ENCODE measurements around the gene HIPK2. TPM values are rescaled to one million over a fixed set of nuclear protein-coding genes. Genes with fewer than 3 reads are reported as not detected.
"Not testable (repeated sequence)": the region's sequence is repeated elsewhere in the genome, so short reads cannot be mapped to it uniquely, and the experiment has no call there.

HIPK2 gene
- total RNA-seq, 1 experiment from 2014 or later: 2.0 TPM

DNA sequence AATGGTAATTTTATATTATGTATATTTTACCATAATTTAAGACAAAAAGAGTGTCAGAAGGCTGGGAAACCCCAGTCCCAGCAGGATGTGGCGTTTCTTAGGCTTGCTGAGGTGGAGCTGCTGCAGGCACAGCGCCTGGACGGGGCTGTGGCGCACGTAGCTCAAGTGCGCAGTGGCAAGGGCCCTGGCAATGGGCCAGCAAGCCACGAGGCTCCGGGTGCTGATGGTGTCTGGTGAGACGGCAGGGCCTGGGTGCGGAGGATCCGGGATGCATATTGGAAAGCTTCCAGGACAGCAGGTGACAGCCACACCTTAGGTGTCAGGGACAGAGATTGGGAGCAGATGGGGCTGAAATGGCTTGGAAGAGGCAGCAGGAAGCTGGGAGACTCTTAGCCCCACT lies 217.1 kb downstream of the HIPK2 start:
- no peaks in the 10 kb centered on the region for H3K36me3 ChIP-seq
- H3K4me3 ChIP-seq: no peak overlapping the region
- no peaks in the 10 kb centered on the region for H3K27me3 ChIP-seq
- no peaks in the 10 kb centered on the region for H3K9me3 ChIP-seq
- DNase-seq: no peak

GRCh38 chr7:139560199-139560598 lies 217.6 kb downstream of the HIPK2 start:
- Histone ChIP-seq H3K9me3 (no peaks in the 10 kb centered on the region), H3K27me3 (no peaks in the 10 kb centered on the region), H3K36me3 (no peaks in the 10 kb centered on the region), H3K4me3 (no peak overlapping the region)
- DNase-seq: no peak

GRCh38 chr7:139559364-139560105 lies 218.3 kb downstream of the HIPK2 start:
- no peak overlapping the region for H3K4me3 ChIP-seq
- H3K27me3 ChIP-seq: no peaks in the 10 kb centered on the region
- no peaks in the 10 kb centered on the region for H3K9me3 ChIP-seq
- DNase-seq: no peak
- no peaks in the 10 kb centered on the region for H3K36me3 ChIP-seq

DNA sequence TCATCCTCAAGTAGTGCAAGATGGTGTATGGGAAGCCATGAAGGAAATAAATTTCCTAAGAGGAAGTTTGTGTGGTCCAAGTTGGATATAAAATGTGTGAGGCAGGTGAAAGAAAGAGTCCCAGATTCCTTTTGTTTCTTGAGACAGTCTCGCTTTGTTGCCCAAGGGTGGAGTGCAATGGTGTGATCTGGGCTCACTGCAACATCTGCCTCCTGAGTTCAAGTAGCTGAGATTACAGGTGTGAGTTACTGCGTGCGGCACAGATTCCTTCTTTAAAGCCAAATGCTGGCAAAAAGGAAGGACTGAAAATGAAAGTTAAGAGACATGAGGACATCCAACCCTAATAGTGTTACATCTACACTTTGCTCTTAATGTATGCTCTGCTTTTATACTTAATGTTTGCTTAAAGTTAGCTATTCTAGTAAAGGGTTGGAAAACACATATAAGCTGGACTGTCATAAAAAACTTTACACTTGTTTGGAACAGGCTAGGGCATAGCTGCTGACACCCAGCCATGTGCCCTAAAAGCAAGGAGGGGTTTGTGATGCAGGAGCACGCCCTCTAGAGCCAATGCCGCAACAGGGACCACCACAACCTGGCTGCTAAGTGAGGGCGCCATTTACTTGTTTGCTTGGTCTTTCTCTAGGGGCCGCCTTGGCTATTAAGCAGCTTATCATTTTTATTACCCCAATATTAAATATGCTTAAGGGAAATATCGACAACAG lies 219.8 kb downstream of the HIPK2 start:
- Histone ChIP-seq H3K36me3 (no peaks in the 10 kb centered on the region), H3K4me3 (no peak overlapping the region), H3K9me3 (no peaks in the 10 kb centered on the region), H3K27me3 (no peaks in the 10 kb centered on the region)
- DNase-seq: no peak

DNA sequence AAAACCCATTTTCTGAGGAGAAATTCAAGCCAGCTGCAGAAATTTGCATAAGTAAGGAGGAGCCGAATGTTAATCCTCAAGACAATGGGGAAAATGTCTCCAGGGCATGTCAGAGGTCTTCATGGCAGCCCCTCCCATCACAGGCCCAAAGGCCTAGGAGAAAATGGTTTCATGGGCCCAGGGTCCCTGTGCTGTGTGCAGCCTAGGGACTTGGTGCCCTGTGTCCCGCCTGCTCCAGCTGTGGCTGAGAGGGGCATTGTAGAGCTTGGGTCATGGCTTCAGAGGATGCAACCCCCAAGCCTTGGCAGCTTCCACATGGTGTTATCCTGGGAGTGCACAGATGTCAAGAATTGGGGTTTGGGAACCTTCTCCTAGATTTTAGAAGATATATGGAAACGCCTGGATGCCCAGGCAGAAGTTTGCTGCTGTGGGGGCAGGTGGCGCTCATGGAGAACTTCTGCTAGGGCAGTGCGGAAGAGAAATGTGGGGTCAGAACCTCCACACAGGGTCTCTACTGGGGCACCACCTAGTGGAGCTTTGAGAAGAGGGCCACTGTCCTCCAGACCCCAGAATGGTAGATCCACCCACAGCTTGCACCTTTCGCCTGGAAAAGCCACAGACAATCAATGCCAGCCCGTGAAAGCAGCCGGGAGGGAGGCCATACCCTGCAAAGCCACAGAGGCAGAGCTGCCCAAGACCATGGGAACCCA lies 223.7 kb downstream of the HIPK2 start:
- H3K4me3 ChIP-seq, H3K36me3 ChIP-seq, H3K9me3 ChIP-seq, H3K27me3 ChIP-seq, DNase-seq: not testable (repeated sequence)

DNA sequence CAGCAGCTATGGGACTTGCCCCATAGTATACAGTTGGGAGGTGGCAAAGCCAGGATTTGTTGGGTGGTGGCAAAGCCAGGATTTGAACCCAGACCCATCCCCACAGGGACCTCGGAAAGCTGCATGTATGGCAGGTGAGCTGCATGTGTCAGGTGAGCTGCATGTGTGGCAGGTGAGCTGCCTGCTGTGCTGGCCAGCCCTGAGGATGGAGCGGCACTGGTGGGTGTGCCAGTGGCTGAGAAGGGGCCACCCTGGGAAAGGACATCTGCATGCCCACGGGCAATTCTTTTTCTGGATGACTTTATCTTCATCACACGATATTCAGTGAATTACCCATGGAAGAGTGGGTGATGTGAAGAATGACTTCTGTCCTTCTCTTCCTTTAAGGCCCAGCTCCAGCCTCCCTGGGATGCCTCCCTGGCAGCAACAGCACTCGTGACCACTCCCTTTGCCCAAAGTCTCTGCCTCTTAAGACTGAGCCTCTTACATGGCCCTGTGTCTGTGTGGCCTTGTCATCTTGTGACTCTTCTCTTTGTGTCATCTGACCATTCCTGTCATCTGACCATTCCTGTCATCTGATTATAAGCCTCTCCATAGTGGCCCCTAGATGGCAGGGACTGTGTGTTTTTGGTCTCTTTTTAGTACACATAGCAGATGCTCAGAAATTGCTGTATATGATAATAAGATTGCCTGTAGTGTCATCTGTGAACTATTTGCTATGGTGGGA lies 229.3 kb downstream of the HIPK2 start:
- Histone ChIP-seq H3K36me3 (no peaks in the 10 kb centered on the region), H3K9me3 (no peaks in the 10 kb centered on the region), H3K27me3 (no peaks in the 10 kb centered on the region), H3K4me3 (no peak overlapping the region)
- no peak for DNase-seq

- no peaks in the 10 kb centered on the region for H3K27me3 ChIP-seq
- H3K36me3 ChIP-seq: no peaks in the 10 kb centered on the region
- DNase-seq: no peak
- no peak overlapping the region for H3K4me3 ChIP-seq
- no peaks in the 10 kb centered on the region for H3K9me3 ChIP-seq
Observed at GRCh38 chr7:139544645-139545044, 233.2 kb downstream of the HIPK2 start.

- H3K27me3 ChIP-seq: no peaks in the 10 kb centered on the region
- no peaks in the 10 kb centered on the region for H3K9me3 ChIP-seq
- H3K36me3 ChIP-seq: no peaks in the 10 kb centered on the region
- no peak for DNase-seq
- no peak overlapping the region for H3K4me3 ChIP-seq
Observed at GRCh38 chr7:139543801-139544603, 233.8 kb downstream of the HIPK2 start.

- no peaks in the 10 kb centered on the region for H3K27me3 ChIP-seq
- H3K4me3 ChIP-seq: no peak overlapping the region
- DNase-seq: no peak
- no peaks in the 10 kb centered on the region for H3K36me3 ChIP-seq
- no peaks in the 10 kb centered on the region for H3K9me3 ChIP-seq
Observed at GRCh38 chr7:139542308-139543151, 235.3 kb downstream of the HIPK2 start.

DNA sequence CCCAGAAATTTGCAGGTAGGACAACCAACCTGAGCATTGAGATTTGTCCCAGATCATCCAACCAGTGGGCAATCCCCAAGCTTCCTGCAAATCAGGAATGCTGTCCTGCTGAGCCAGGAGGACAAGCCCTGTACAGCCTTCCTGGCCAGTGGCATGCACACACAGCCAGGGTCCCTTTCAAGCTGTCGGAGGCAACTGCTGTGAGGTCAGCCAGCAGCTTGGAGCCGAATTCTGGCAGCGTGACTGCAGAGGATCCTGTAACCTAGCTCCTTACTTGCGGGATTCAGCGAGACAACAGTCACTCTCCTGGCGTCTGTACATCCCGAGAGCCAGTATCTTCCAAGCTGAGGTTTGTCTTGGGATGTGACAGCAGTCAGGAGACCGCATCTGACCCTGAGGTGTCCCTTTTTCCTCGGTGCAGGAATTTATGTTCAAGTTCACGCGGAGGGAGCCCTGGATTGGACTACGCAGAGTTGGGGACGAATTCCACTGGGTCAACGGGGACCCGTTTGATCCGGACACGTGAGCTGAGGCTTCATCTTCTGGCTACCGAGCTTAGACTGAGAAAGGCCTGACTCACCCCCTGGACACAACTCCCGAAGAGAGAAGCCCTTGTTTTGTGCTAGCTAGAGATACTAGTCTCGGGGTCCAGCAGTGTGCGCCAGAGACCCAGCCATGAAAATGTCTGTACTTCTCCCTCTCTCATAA lies 236.0 kb downstream of the HIPK2 start:
- peak; percentile 29 for DNase-seq
- Histone ChIP-seq H3K27me3 (no peaks in the 10 kb centered on the region), H3K36me3 (no peaks in the 10 kb centered on the region)

DNA sequence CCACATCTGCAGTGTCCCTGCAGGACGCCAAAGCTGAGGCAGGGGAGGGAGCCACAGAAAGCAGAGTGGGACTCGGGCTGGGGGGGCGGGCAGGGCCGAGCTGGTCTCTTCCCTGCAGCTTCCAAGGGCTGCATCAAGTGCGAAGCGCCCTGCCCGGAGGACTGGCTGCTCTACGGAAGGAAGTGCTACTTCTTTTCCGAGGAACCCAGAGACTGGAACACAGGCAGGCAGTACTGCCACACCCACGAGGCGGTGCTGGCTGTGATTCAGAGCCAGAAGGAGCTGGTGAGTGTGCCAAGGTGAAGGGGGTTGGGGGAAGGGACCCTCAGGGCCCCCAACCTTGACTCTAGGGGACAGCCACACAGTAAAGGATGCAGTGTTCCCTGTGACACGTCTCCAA lies 237.6 kb downstream of the HIPK2 start:
- Histone ChIP-seq H3K36me3 (no peaks in the 10 kb centered on the region), H3K9me3 (no peaks in the 10 kb centered on the region), H3K4me3 (no peak overlapping the region), H3K27me3 (no peaks in the 10 kb centered on the region)
- DNase-seq: no peak

More for the DNA sequence above, 236.0 kb downstream of the HIPK2 start:
- no peaks in the 10 kb centered on the region for H3K9me3 ChIP-seq
- no peak overlapping the region for H3K4me3 ChIP-seq

DNA sequence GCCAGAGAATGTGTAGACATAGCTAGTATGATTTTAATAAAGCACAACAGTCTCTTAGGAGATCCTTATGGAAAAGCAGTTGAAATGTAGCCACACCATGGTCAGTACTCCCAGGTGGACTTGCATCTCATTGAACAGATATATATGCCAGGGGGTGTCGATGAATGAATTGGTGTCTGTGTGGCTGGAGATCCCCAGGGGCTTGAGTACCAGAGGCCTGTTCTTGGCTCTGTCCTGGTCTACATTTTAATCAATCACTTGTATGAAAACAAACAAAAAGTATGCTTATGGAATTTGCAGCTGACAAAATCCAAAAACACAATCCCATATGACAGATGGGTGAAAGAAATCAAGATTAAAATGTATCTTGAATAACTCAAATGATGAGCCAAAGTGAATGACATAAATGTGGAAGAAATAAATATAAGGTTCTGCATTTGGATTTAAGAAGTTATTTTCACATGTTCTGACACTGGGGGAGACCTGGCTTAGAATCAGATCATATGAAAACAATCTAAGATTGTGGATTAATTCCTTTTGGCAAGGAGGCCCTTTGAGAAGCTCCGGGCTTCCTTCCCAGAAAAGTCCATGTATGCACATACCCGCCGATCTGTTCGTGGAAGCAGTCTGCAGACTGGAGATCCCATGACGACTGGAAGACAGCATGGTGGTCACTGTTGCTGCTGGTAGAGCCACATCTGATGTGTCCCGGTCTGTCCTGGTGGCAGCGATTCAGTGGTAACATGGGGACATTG lies 238.7 kb downstream of the HIPK2 start:
- no peaks in the 10 kb centered on the region for H3K36me3 ChIP-seq
- no peak overlapping the region for H3K4me3 ChIP-seq
- H3K27me3 ChIP-seq: no peaks in the 10 kb centered on the region
- DNase-seq: no peak
- H3K9me3 ChIP-seq: no peaks in the 10 kb centered on the region

DNA sequence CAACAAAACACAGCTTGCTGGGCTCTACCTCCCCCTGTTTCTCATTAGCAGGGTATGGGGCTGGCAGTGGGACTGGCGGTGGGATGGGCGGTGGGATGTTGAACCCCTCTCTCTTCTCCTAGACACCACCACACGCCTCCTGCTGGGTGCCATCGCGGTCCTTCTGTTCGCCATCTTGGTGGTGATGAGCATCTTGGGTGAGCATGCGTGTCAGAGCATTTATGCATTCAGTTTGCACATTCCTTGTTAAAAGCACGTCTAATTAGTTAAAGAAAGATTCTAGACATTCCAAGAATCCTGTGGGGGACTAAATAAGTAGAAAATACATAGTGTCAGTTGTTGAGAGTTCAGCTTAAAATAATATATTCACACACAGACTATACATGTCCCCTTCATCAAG lies 241.6 kb downstream of the HIPK2 start:
- Histone ChIP-seq H3K27me3 (no peaks in the 10 kb centered on the region), H3K4me3 (no peak overlapping the region), H3K36me3 (no peaks in the 10 kb centered on the region), H3K9me3 (no peaks in the 10 kb centered on the region)
- DNase-seq: no peak

GRCh38 chr7:139534966-139535651 lies 242.7 kb downstream of the HIPK2 start:
- Histone ChIP-seq H3K36me3 (no peaks in the 10 kb centered on the region), H3K27me3 (no peaks in the 10 kb centered on the region), H3K4me3 (no peak overlapping the region), H3K9me3 (no peaks in the 10 kb centered on the region)
- no peak for DNase-seq
